HEK293T (cell line): ENCODE data around the gene CPXM1.
"Not testable (repeated sequence)": the region's sequence is repeated elsewhere in the genome, so short reads cannot be mapped to it uniquely, and the experiment has no call there.

Source experiments
- CTCF ChIA-PET: fragments of 350-600 bp; formaldehyde crosslinking; extraction: SDS; loops from one replicate; lab custom pipeline; 2021; ENCODE audit warnings: antibody characterized with exemption, inconsistent platforms; lab: Yijun Ruan, JAX
- POLR2A ChIA-PET: fragments of 350-600 bp; formaldehyde crosslinking; extraction: SDS; loops from one replicate; lab custom pipeline; 2020; ENCODE audit warnings: antibody characterized with exemption, inconsistent platforms; lab: Yijun Ruan, JAX
- DNase-seq: peaks from one replicate; pipeline ENCODE4 v3.0.0; 2012; ENCODE audit warnings: mixed read lengths; ENCODE audit errors: extremely low spot score
- ARNT ChIP-seq: fragments of 450-650 bp; IDR thresholded peaks from 2 replicates; pipeline ENCODE4 v1.6.1; 2017; ENCODE audit warnings: mild to moderate bottlenecking
- BHLHE40 ChIP-seq: fragments of 450-650 bp; IDR thresholded peaks from 2 replicates; pipeline ENCODE4 v1.6.1; 2016; ENCODE audit warnings: mild to moderate bottlenecking, moderate library complexity, borderline replicate concordance
- CTBP1 ChIP-seq: fragments of 450-650 bp; IDR thresholded peaks from 2 replicates; pipeline ENCODE4 v1.6.1; 2016; ENCODE audit warnings: borderline replicate concordance
- ELF4 ChIP-seq: fragments of 450-650 bp; IDR thresholded peaks from 2 replicates; pipeline ENCODE4 v1.6.1; 2017; ENCODE audit warnings: antibody characterized with exemption
- FOXA1 ChIP-seq: fragments of 450-650 bp; IDR thresholded peaks from 2 replicates; pipeline ENCODE4 v1.6.1; 2016; ENCODE audit warnings: mild to moderate bottlenecking
- FOXK2 ChIP-seq: fragments of 450-650 bp; IDR thresholded peaks from 2 replicates; pipeline ENCODE4 v1.6.1; 2016; ENCODE audit warnings: mild to moderate bottlenecking
- FOXM1 ChIP-seq: fragments of 450-650 bp; IDR thresholded peaks from 2 replicates; pipeline ENCODE4 v1.6.1; 2017; ENCODE audit warnings: mild to moderate bottlenecking, borderline replicate concordance
- HDGF ChIP-seq: fragments of 450-650 bp; IDR thresholded peaks from 2 replicates; pipeline ENCODE4 v1.6.1; 2017; ENCODE audit warnings: antibody characterized with exemption, borderline replicate concordance
- L3MBTL2 ChIP-seq: fragments of 450-650 bp; conservative IDR thresholded peaks from 2 replicates; pipeline ENCODE4 v1.6.1; 2016; ENCODE audit warnings: mild to moderate bottlenecking
- LEF1 ChIP-seq: fragments of 450-650 bp; IDR thresholded peaks from 2 replicates; pipeline ENCODE4 v1.6.1; 2017; ENCODE audit warnings: mild to moderate bottlenecking, borderline replicate concordance
- NFRKB ChIP-seq: fragments of 450-650 bp; IDR thresholded peaks from 2 replicates; pipeline ENCODE4 v1.6.1; 2016; ENCODE audit warnings: mild to moderate bottlenecking, moderate library complexity
- PKNOX1 ChIP-seq: fragments of 450-650 bp; IDR thresholded peaks from 2 replicates; pipeline ENCODE4 v1.6.1; 2016
- SP1 ChIP-seq: fragments of 450-650 bp; IDR thresholded peaks from 2 replicates; pipeline ENCODE4 v1.6.1; 2017
- SUZ12 ChIP-seq: fragments of 450-650 bp; IDR thresholded peaks from 2 replicates; pipeline ENCODE4 v1.6.1; 2016; ENCODE audit warnings: mild to moderate bottlenecking
- TARDBP ChIP-seq: fragments of 450-650 bp; IDR thresholded peaks from 2 replicates; pipeline ENCODE4 v1.6.1; 2016
- ZNF384 ChIP-seq: fragments of 450-650 bp; IDR thresholded peaks from 2 replicates; pipeline ENCODE4 v1.6.1; 2016

The CPXM1 gene

GRCh38 chr20:2836035-2836434 is 35.6 kb upstream of the CPXM1 start:
- TF ChIP-seq L3MBTL2 (no peak), HDGF (no peak), SP1 (no peak), LEF1 (no peak), FOXA1 (no peak), FOXM1 (no peak), ZNF384 (no peak), ELF4 (no peak)
- POLR2A ChIA-PET, result interaction anchor here (1.2 kb wide), 1 partner anchor 35 kb away, joined by 5 read pairs; no protein-coding TSS in a partner anchor
- CTCF ChIA-PET, result no interaction called here
- DNase-seq, result no peak

DNA sequence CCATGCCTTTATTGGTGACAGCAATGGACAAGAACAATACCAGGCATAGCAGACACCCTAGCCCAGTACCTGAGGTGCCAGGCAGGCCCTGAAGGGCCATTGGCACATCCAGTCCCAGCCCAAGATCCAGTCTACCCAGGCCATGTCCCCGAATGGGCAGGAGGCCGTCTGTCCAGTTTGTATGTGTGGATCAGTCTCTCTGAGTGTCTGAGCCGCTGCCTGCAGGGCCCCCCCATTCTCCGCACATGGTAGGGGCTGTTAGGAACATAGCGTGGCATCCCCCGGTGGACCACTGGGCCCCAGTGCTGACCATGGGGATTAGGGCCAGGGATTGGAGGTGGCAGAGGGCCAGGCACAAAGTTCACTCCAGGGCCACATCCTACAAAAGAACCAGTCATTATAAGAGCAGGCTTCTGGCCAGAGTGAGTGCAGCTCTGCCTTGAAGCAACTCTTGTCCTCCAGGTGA is 34.9 kb upstream of the CPXM1 start:
- CTCF ChIA-PET, result no interaction called here
- DNase-seq, result no peak

GRCh38 chr20:2834401-2835110 is 34.1 kb upstream of the CPXM1 start:
- CTCF ChIA-PET, result interaction anchor here (0.6 kb wide), 2 partner anchors 17 to 26 kb away, joined by 3 to 4 read pairs; no protein-coding TSS in a partner anchor
- no peak for DNase-seq
- TF ChIP-seq FOXK2 (no peak), HDGF (no peak), FOXM1 (no peak), FOXA1 (no peak), PKNOX1 (no peak), BHLHE40 (no peak), ZNF384 (no peak), SUZ12 (no peak), NFRKB (no peak), L3MBTL2 (no peak), CTBP1 (no peak), SP1 (no peak), LEF1 (no peak), ELF4 (no peak), TARDBP (no peak), ARNT (no peak)
- POLR2A ChIA-PET, result no interaction called here

More for the DNA sequence above, 34.9 kb upstream of the CPXM1 start:
- TF ChIP-seq NFRKB (no peak), FOXM1 (no peak), ARNT (no peak), LEF1 (no peak)
- POLR2A ChIA-PET, result interaction anchor here (1.2 kb wide), 1 partner anchor 34 kb away, joined by 5 read pairs; no protein-coding TSS in a partner anchor

DNA sequence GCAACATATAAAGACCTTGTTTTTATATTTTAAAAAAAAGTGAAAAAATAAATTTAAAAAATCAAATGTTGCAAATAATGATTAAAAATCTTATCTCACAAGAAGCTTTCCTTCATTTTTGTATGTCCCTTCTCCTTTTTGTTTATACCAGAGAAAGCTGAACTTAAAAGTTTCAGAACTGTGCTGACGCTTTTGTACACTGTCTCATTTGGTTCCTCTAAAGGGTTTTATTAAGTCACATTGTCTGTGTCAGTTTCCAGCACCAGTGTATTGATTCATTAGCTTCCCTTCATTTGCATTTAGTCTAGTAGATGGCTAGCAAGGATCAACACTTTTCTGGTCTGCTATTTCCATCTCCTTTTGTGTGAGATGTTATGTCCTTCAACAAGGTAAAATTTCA is 33.3 kb upstream of the CPXM1 start:
- CTCF ChIA-PET, result interaction anchor here (0.6 kb wide), 1 partner anchor 18 kb away, joined by 4 read pairs; no protein-coding TSS in a partner anchor
- POLR2A ChIA-PET, result no interaction called here
- no peak for TF ChIP-seq NFRKB
- no peak for TF ChIP-seq ZNF384
- no peak for TF ChIP-seq CTBP1
- no peak for TF ChIP-seq L3MBTL2
- TF ChIP-seq SP1, result no peak
- no peak for TF ChIP-seq FOXM1
- TF ChIP-seq BHLHE40, result no peak
- no peak for DNase-seq

DNA sequence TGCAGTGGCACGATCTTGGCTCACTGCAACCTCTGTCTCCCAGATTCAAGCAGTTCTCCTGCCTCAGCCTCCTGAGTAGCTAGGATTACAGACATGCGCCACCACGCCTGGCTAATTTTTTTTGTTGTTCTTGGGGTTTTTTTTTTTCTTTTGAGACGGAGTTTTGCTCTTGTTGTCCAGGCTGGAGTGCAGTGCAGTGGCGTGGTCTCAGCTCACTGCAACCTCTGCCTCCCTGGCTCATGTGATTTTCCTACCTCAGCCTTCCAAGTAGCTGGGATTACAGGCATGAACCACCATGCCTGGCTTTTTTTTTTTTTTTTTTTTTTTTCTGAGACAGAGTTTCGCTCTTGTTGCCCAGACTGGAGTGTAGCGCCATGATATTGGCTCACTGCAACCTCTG is 30.8 kb upstream of the CPXM1 start:
- CTCF ChIA-PET, DNase-seq, POLR2A ChIA-PET: not testable (repeated sequence)

- no peak for TF ChIP-seq NFRKB
- no peak for TF ChIP-seq TARDBP
- no peak for TF ChIP-seq ARNT
- TF ChIP-seq LEF1, result no peak
- TF ChIP-seq HDGF, result no peak
- no peak for TF ChIP-seq CTBP1
- no peak for TF ChIP-seq ELF4
- TF ChIP-seq SUZ12, result no peak
- no peak for TF ChIP-seq SP1
- no peak for TF ChIP-seq FOXK2
- TF ChIP-seq L3MBTL2, result no peak
- no peak for TF ChIP-seq BHLHE40
- no peak for TF ChIP-seq FOXM1
- no peak for TF ChIP-seq ZNF384
- no peak for TF ChIP-seq PKNOX1
- TF ChIP-seq FOXA1, result no peak
- ChIA-PET CTCF (no interaction called here), POLR2A (no interaction called here)
- no peak for DNase-seq
These were observed 28.9 kb upstream of the CPXM1 start for GRCh38 chr20:2829376-2829775.

- POLR2A ChIA-PET, result no interaction called here
- no peak for DNase-seq
- TF ChIP-seq LEF1, result no peak
- TF ChIP-seq HDGF, result no peak
- no peak for TF ChIP-seq FOXA1
- TF ChIP-seq ZNF384, result no peak
- no peak for TF ChIP-seq PKNOX1
- TF ChIP-seq L3MBTL2, result no peak
- no peak for TF ChIP-seq BHLHE40
- no peak for TF ChIP-seq FOXK2
- no peak for TF ChIP-seq ARNT
- no peak for TF ChIP-seq FOXM1
- no peak for TF ChIP-seq SP1
- no peak for TF ChIP-seq TARDBP
- TF ChIP-seq NFRKB, result no peak
- TF ChIP-seq CTBP1, result no peak
- CTCF ChIA-PET, result no interaction called here
These were observed 26.2 kb upstream of the CPXM1 start for GRCh38 chr20:2826655-2827054.
